ENCODE results near the gene APOO.

Gene APOO

DNA sequence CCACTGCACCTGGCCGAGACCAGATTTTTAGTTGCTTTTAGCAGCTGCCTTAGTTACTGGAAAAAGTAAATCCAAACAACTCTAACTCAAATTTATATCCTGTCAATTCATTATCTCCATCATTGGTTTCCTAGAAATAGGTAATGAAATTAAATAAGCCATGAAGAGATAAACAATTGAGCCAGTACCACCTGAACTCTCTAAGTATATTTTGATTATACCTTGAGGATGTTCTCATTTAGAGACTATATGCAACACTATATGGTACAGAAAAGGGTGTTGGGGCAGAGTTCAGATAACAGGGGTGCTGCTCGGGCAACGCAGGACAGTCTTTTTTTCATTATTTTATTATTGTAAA, 89.8 kb downstream of the APOO start:
- no peak for DNase-seq (ENCODE audit: low read depth)

DNA sequence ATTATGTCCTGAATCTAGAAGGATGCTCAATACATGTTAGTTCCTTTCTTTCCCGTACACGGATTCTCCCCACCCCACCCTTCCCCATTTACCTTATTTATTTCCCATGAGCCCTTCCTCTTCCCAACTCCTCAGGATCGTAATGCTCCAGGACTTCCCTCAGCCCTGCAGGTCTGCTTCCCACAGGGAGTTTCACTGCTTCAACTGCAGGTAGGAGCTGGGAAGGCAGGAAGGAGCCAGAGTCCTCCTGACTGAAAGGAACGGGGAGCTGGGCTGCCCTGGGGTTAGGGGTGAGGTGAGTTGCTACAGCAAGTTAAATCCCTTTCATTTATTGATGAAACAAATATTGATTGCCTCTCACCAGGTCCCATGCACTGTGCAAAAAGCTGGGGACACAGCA, 91.6 kb downstream of the APOO start:
- DNase-seq (ENCODE audit: low read depth) = no peak

DNA sequence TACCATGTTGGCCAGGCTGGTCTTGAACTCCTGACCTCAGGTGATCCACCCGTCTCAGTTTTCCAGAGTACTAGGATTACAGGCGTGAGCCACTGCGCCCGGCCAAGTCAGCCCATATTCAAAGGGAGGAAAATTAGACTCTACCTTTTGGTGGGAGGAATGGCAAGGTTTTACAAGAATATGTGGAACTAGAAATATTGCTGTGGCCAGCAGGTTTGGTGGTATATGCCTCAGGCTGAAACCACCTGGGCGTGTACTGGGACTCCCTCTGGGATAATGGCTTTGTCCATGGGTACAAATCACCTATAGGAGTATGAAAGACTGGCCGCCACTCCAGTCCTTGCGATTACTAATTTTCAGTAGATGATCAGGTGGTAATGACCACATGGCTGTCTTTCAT, 92.4 kb downstream of the APOO start:
- DNase-seq (ENCODE audit: low read depth) = no peak

DNA sequence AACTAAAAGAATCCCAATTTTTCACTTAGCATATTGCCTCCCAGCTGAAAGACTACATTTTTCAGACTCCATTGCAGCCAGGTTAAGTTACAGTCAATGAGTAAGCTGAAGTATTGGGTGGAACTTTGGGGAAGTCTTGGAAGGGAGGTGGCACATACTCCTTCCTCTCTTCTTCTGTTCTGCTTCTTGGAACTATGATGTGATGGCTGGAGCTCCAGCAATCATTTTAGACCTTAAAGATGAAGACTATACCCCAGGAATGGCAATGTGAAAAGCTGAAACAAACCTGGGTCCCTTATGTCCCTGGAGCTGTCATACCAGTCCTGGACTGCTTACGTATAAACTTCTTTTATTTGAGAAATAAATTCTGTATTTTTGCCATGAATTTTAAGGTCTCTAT, 93.9 kb downstream of the APOO start:
- no peak for DNase-seq (ENCODE audit: low read depth)

DNA sequence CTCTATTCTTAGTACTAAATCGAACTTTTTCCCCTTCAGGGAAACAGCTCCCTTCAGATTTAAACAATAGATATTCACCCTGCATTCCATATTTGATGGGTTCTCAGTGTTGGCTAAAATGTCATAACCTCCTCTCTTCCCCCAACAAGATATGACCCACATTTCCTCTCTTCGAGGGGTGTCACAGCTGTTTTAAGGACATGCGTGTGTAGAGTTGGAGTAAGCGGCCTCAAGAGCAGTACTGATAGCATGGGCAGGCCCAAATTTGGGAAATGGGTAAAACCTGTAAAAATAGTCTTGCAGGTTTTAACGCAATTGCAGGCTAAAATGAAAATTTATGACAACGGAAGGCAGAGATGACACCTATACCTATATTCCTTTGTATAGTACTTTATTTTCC, 96.1 kb downstream of the APOO start:
- DNase-seq (ENCODE audit: low read depth) = no peak

DNA sequence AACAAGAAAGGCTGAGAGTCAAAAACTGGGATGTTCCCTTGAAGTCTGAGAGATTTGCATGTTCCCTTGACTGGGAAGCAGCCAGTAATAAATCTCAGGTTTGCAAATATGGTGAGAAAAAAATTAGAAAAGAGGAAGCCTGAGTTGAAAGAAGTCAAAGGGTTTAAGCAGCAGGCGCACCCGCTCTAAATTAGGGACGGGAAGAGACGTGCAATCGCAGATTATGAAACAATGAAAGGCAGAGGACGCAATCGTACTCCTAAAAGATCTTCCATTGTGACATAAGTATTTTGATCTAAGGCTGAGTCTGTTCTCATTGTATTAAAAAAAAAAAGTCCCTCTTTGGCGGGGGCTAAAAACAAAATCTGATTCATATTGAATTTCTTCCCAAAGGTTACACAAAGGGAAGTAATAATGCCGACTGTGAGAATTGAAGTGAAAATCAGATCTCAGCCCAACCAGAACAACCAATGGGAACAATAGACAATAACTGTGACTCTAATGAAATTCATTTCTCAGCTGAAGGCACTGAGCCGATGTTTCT, 96.6 kb downstream of the APOO start:
- no peak for DNase-seq (ENCODE audit: low read depth)

DNA sequence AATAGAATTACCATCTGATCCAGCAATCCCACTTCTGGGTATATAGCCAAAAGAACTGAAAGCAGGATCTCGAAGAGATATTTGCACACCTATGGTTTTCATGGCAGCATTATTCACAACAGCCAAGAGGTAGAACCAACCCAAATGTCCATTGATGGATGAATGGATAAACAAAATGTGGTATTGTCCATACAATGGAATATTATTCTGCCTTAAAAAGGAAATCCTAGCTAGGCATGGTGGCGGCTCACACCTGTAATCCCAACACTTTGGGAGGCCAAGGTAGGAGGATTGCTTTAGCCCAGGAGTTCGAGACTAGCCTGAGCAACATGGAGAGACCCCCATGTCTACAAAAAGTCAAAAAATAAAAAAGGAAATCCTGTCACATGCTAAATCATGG, 97.5 kb downstream of the APOO start:
- DNase-seq (ENCODE audit: low read depth) = no peak

DNA sequence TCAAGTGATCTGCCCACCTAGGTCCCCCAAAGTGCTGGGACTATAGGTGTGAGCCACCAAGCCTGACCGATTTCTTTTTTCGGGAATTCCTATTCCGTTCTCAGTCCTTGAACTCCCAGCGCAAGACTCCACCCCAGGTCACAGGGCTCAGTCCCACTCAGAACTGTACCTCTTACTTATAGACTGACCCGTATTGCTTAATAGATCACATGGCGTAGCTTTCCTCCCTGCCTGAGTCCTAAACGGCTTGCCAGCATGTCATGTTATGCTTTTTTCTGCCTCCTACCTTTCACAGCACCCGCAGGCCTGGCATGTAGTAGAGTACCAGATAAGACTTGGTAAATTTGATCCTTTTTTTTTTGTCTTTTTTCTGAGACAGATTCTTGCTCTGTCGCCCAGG, 102.3 kb downstream of the APOO start:
- DNase-seq (ENCODE audit: low read depth) = no peak

DNA sequence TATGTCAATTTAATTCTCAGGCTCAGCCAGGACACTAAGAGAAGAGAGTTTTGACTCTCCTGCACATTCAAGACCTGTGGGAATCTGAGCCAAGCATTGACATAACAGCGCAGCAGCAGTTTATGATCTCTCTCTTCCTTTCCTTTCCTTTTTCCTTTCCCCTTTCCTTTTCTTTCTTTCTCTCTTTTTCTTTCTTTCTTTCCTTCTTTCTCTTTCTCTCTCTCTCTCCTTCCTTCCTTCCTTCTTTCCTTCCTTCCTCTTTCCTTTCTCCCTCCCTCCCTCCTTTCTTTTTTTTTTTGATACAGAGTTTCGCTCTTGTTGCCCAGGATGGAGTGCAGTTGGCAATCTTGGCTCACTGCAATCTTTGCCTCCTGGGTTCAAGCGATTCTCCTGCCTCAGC, 103.2 kb downstream of the APOO start:
- DNase-seq (ENCODE audit: low read depth) = no peak

DNA sequence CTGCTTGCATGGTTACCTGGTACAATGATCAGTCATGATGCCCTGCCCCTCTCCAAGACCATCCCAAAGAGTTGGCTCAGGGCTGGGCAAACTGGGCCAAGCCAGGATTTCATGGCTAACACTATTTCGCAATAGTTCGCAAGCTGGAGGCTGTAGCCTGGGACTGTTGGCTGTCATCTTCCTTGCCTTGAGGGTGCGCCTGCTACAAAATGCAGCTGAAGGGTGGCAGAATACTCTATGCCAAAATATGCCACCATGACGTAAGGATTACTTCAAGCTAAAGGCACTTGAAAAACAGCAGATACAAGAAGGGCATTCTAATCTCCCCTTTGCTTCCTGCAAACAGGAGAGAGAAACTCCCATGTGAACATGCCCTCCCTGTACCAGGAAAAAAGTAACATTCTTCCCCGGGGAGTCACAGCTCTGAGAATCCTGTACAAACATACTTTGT, 103.8 kb downstream of the APOO start:
- no peak for DNase-seq (ENCODE audit: low read depth)

DNA sequence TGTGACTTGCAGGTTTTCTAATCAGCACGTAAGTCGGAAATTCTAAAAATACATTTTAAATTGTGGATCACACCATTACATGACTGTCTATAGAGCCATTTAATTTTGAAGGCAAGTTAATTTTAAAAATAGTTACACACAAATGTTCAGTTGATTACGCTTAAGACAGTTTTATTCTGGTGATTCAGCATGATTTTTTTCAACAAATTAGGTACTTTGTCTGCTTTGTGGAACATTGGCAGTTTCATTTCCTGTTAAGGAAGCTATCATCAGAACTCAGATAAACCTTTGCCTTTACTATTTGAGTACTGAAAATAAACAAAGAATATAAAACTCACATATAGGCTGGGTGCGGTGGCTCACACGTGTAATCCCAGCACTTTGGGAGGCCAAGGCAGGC, 105.3 kb downstream of the APOO start:
- no peak for DNase-seq (ENCODE audit: low read depth)

DNA sequence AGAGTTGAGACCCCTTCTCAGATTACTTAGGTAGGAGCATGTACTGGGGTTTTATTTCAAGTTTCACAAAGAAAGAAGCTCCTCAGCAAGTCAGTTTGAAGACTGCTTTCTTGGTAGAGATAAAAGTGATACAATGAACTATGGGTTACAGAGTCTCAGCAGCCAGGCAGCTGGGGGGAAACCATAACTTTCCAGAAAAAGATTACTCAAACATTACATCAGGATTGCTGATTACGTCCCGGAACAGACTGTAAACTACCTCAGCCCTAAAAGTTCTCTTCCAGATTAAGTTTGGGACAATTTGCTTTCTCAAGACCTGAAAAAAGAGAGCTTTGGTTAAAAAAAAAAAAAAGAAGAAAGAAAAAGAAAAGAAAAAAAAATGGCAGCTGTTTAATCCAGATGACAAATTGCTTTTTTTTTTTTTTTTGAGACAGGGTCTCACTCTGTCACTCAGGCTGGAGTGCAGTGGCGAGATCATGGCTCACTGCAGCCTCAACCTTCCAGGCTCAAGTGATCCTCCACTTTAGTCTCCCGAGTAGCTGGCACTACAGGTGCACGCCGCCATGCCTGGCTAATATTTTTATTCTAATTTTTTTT, 108.2 kb downstream of the APOO start:
- no peak for DNase-seq (ENCODE audit: low read depth)

DNA sequence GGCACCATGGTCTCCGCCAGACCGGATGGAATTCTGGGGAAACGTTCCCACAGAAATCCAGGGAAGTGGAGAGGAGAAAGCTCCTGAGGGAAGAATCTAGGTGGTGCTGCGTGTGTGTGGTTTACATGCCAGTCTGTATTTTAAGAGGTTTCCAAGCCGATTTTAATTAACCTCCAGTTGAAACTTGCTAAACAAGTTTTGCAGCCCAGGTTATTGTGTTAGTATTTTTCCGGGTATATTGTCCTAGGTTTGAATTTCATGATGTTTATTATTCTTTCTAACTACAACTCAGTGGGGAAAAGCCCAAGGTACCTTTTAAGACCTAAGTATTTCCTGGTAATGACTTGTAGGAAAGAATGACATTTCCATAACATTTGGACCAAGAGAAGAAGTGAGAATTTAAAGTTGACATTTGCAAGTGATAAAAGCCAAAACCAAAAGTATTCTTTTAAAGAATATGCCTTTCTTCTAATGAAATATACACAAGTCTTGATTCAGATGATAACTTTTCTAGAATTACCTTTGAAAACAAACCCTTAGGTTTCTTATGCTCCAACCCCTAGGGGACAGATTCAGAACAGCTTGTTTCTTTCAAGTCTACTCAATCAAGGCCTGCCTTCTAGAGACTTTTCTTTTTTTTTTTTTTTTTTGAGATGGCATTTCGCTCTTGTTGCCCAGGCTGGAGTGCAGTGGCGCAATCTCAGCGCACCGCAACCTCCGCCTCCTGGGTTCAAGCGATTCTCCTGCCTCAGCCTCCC, 110.2 kb downstream of the APOO start:
- no peak for DNase-seq (ENCODE audit: low read depth)

DNA sequence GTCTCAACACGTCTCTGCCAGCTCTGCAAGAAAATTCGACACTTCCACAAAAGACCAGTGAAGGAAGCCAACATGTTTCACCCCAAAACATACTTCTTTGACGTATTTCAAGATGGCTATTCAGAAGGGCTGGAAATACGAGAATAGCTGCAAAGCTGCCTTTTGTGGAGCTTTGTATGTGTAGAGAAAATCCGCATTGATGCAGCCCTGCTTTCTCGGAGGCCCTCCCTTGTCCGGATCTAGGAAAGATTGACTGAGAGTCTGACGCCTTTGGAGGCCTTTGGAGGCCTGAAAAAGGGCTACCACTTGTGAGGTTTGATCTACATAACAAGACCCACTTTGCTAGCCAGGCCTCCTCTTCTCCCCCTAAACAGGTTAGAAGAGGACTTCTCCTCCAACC, 112.5 kb downstream of the APOO start:
- no peak for DNase-seq (ENCODE audit: low read depth)

DNA sequence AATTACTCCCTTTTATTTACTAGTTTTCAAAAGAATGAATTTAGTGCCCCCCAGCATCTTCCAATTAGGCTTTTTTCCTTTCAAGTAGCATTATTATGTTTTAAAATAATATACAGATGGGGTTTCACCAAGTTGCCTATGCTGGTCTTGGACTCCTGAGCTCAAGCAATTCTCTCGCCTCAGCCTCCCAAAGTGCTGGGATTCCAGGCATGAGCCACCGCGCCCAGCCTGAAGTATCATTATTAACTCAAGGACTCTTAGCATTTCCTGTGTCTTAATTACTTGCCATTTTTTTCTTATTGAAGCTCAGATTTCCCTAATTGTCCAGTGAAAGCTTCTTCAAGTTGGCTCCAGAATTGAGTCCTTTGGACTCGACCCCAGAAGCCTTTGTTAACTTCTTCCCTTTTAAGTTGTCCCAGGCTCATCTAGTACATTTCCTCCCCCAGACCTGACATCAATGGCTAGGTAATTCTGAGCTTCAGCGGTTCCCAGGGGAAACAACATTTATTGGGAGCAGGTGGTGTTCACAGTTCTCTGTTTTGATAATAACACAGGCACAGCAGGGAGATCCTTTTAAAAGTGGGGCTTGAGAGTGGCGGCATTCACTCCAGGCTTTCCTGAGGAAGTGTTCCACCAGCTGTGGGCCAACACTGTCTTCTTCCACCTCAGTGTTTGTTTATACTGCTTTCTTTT, 114.7 kb downstream of the APOO start:
- no peak for DNase-seq (ENCODE audit: low read depth)

DNA sequence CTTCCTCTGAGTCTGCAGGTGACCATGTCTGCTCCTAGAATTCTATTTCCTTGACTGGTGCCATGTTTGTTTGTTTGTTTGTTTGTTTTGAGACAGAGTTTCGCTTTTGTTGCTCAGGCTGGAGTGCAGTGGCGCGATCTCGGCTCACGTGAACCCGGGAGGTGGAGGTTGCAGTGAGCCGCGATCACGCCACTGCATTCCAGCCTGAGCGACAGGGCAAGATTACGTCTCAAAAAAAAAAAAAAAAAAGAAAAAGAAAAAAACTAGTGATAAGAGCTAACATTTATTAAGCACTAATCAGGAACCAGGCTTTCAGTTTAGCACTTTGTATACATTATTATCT, 117.6 kb downstream of the APOO start:
- DNase-seq (ENCODE audit: low read depth) = no peak

DNA sequence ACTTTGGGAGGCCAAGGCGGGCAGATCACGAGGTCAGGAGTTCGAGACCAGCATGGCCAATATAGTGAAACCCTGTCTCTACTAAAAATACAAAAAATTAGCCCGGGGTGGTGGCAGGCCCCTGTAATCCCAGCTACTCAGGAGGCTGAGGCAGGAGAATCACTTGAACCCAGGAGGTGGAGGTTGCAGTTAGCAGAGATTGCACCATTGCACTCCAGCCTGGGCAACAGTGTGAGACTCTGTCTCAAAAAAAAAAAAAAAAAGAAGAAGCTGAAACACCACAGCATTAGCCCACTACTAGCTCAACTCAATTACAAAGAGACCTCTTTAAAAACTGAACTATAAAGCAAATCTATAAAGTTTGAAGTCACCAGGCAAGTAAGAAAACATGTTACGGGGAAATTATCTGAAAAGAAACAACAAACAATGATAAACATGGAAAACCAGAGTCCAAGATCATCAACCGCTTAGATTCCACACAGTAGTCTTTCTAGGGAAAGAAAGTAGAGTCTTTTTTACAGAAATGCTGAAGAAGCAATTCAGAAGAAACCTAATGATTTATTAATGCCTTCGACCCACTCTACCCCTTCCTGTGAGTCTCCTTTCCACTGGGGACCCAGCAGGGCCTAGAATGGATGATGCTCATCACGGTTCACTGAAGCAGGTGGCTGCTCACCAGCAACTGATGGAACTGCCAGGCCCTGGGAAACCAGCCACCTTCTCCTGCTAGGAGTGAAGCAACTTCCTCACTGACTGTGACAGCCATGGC, 118.2 kb downstream of the APOO start:
- no peak for DNase-seq (ENCODE audit: low read depth)

DNA sequence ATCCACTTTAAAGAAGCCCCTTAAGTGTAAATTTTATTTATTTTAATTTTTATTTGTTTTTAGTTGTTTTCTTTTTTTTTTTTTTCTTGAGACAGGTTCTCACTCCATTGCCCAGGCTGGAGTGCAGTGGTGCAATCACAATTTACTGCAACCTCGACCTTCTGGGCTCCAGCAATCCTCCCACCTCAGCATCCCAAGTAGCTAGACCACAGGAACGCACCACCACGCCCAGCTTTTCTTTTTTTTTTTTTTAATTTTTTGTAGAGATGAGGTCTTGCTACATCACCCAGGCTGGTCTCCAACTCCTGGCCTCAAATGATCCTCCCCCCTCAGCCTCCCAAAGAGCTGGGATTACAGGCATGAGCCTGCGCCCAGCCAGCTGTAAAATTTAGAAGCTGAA, 118.8 kb downstream of the APOO start:
- DNase-seq (ENCODE audit: low read depth) = no peak

DNA sequence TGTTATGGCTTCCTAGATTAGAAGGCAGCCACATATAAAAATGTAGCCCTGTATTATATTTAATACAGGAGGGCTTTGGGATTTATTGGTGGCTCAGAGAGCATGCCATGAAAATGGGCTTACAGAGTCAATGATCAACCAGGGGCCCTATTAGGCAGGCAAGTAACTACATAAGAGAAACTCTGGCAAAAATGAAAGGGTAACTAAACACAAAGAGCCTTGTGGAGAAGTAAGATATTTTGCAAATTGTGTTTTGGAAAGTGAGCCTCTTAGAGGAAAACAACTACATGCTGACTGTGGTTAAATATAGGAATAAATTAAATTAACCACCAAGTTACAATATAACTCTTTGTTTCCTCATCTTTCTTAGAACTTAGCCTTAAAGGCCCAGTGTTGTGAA, 119.2 kb downstream of the APOO start:
- DNase-seq (ENCODE audit: low read depth) = no peak

DNA sequence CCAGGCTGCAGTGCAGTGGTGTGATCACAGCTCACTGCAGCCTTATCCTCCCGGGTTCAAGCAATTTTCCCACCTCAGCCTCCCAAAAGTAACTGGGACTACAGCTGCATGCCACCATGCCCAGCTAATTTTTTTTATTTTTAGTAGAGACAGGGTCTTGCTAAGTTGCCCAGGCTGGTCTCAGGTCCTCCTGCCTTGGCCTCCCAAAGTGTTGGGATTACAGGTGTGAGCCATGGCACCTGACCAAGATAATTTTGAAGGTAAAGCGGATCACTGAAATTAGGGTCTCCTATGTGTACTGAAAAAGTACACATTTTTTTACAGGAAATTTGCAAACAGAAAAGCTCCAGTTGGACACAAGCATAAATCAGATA, 120.0 kb downstream of the APOO start:
- DNase-seq (ENCODE audit: low read depth) = no peak

DNA sequence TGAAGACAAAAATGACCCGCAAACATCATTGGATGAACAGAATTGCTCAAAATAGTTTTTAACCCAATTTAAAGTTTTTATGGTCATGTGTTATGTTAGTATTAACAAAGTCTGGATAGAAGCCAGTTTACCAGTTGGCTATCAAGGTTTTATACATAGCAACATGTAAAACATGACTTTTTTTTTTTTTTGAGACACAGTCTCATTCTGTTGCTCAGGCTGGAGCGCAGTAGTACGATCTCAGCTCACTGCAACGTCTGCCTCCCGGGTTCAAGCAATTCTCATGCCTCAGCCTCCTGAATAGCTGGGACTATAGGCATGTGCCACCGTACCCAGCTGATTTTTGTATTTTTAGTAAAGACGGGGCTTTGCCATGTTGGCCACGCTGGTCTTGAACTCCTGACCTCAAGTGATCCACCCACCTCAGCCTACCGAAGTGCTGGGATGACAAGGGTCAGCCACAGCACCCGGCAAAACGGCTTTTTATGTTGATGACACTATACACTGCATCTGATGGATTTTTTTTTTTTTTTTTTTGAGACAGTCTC, 121.4 kb downstream of the APOO start:
- DNase-seq (ENCODE audit: low read depth) = no peak

DNA sequence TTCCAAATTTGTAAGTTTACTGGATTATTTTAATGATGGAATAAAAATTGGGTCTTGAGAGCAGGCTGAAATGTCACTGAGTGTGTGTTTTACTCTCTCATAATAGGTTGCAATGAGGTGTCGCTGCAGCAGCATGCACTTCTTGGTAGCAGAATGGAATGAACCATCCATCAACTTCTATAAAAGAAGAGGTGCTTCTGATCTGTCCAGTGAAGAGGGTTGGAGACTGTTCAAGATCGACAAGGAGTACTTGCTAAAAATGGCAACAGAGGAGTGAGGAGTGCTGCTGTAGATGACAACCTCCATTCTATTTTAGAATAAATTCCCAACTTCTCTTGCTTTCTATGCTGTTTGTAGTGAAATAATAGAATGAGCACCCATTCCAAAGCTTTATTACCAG, 122.2 kb downstream of the APOO start:
- no peak for DNase-seq (ENCODE audit: low read depth)
